Measurements from ENCODE around the gene PCDH17. TPM values are rescaled to one million over a fixed set of nuclear protein-coding genes. Genes with fewer than 3 reads are reported as not detected.

PCDH17 gene
- total and polyA plus RNA-seq, 2 of the 4 experiments (the other 2 are of a cell fraction), result under 0.01 TPM; not detected in 1

DNA sequence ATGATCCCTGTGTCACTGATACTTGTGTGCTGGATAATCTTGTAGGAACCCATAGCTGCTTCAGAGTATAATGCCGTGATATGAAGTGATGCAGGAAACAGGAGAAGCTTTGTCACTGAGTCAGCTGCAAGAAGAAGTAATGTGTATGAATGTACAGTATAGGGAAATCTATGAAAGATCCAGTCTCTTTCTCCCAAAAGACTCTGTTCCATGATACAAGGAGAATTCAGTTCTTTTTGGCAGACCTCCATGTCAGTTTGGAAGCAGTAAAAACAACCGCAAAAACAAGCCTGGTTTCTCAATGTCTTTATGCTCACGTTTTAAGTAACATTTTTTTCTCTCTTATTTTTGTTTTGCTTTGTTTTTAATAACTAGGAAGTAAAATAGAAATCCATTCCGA is 33.9 kb downstream of the PCDH17 start:
- ATAC-seq (ENCODE audit: low read depth), result no peak
- dilution Hi-C loops (cut with HindIII; ENCODE audit: low sequenced_read_pairs, unreplicated experiment), result no loop called here
- no CpG with 5 or more reads among the region's 4 CpGs for WGBS, 2 experiments (ENCODE audit: extremely low coverage in 2 of 2, insufficient read length in 1 of 2)
- no peak overlapping the region for H3K23ac ChIP-seq (ENCODE audit: low read depth, low read length)
- H3K79me1 ChIP-seq (ENCODE audit: low read depth in 1 of 2, low read length in 2 of 2), result no peaks in the 10 kb centered on the region
- no peaks in the 10 kb centered on the region for H4K20me1 ChIP-seq (ENCODE audit: insufficient read depth, low read length)
- in situ Hi-C loops (cut with MboI; ENCODE audit: low sequenced_read_pairs), result no loop called here
- no TSS peak for BruUV-seq (replicated peaks)
- no peak overlapping the region for H3K4me3 ChIP-seq (ENCODE audit: insufficient read depth, low read depth, low read length)
- H3K18ac ChIP-seq (ENCODE audit: low read depth, low read length), result no peak overlapping the region
- H3K4ac ChIP-seq (ENCODE audit: low read depth, low read length), result no peak overlapping the region
- no peak overlapping the region for H3K14ac ChIP-seq (replicated peaks; ENCODE audit: low read depth, low read length)
- H3K4me2 ChIP-seq (ENCODE audit: low read depth, low read length), result no peak overlapping the region
- POLR2A ChIA-PET (ENCODE audit: unreplicated experiment), result no interaction called here
- no peaks in the 10 kb centered on the region for H3K9me3 ChIP-seq (ENCODE audit: control insufficient read depth, insufficient read depth, low read length)
- CTCF ChIA-PET, result no interaction called here
- no peaks in the 10 kb centered on the region for H3K36me3 ChIP-seq (ENCODE audit: control insufficient read depth, insufficient read depth, low read length)
- H4K91ac ChIP-seq (ENCODE audit: insufficient read depth, low read depth, low read length), result no peak overlapping the region
- no peak overlapping the region for H2AFZ ChIP-seq (replicated peaks; ENCODE audit: low read length, poor library complexity)
- no peak overlapping the region for H2BK5ac ChIP-seq (ENCODE audit: low read depth, low read length, poor library complexity, severe bottlenecking)
- no peaks in the 10 kb centered on the region for H3K9me1 ChIP-seq (ENCODE audit: insufficient read depth, low read length)
- H3K9ac ChIP-seq (ENCODE audit: low read depth, low read length), result no peak overlapping the region
- no peak overlapping the region for H3K56ac ChIP-seq (ENCODE audit: extremely low read depth, insufficient read depth, low read length)
- no peak overlapping the region for H2AK9ac ChIP-seq (replicated peaks; ENCODE audit: low read depth, low read length, poor library complexity)
- H3K4me1 ChIP-seq (ENCODE audit: control insufficient read depth, insufficient read depth, low read length), result no peaks in the 10 kb centered on the region
- no peak overlapping the region for H4K8ac ChIP-seq (ENCODE audit: low read depth in 2 of 2, low read length in 2 of 2)
- no peaks in the 10 kb centered on the region for H3K27me3 ChIP-seq (ENCODE audit: control insufficient read depth, insufficient read depth, low read length)
- H2BK20ac ChIP-seq (ENCODE audit: low read depth, low read length), result no peak overlapping the region
- no peak overlapping the region for H2BK15ac ChIP-seq (ENCODE audit: low read depth, low read length)
- H2BK120ac ChIP-seq (ENCODE audit: low read depth, low read length), result no peak overlapping the region
- no peak for DNase-seq
- no peak overlapping the region for H2AK5ac ChIP-seq (ENCODE audit: low read depth, low read length)
- no peak overlapping the region for H3K27ac ChIP-seq (ENCODE audit: insufficient read depth, low read length)
- intact Hi-C loops (cut with micrococcal nuclease), result no loop called here
- TF ChIP-seq, protein P1, sequence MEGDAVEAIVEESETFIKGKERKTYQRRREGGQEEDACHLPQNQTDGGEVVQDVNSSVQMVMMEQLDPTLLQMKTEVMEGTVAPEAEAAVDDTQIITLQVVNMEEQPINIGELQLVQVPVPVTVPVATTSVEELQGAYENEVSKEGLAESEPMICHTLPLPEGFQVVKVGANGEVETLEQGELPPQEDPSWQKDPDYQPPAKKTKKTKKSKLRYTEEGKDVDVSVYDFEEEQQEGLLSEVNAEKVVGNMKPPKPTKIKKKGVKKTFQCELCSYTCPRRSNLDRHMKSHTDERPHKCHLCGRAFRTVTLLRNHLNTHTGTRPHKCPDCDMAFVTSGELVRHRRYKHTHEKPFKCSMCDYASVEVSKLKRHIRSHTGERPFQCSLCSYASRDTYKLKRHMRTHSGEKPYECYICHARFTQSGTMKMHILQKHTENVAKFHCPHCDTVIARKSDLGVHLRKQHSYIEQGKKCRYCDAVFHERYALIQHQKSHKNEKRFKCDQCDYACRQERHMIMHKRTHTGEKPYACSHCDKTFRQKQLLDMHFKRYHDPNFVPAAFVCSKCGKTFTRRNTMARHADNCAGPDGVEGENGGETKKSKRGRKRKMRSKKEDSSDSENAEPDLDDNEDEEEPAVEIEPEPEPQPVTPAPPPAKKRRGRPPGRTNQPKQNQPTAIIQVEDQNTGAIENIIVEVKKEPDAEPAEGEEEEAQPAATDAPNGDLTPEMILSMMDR (conservative IDR thresholded peaks at IDR 0.05; ENCODE audit: low read depth, low read length), result no peak
- no peak for TF ChIP-seq NFE2L2 (IDR thresholded peaks at IDR 0.05; ENCODE audit: low read depth, low read length)
- no peak for TF ChIP-seq POLR2A (IDR thresholded peaks at IDR 0.05; ENCODE audit: low read depth, low read length)
- TF ChIP-seq MAZ (IDR thresholded peaks at IDR 0.05; ENCODE audit: borderline replicate concordance, low read depth, low read length), result no peak
- TF ChIP-seq CHD1 (IDR thresholded peaks at IDR 0.05; ENCODE audit: low read depth, low read length), result no peak
- no peak for TF ChIP-seq MAFK (IDR thresholded peaks at IDR 0.05; ENCODE audit: low read depth, low read length)
- no peak for TF ChIP-seq RFX5 (IDR thresholded peaks at IDR 0.05; ENCODE audit: low read depth, low read length)
- TF ChIP-seq CEBPB (IDR thresholded peaks at IDR 0.05; ENCODE audit: low read depth, low read length), result no peak
- no peak for TF ChIP-seq RAD21 (IDR thresholded peaks at IDR 0.05; ENCODE audit: low read length)
- no peak for TF ChIP-seq FOS (IDR thresholded peaks at IDR 0.05; ENCODE audit: low read depth, low read length)
- H4K5ac ChIP-seq (ENCODE audit: low read depth, low read length), result no peak overlapping the region
